ENCODE measurements around the gene DCBLD1.

Gene DCBLD1

DNA sequence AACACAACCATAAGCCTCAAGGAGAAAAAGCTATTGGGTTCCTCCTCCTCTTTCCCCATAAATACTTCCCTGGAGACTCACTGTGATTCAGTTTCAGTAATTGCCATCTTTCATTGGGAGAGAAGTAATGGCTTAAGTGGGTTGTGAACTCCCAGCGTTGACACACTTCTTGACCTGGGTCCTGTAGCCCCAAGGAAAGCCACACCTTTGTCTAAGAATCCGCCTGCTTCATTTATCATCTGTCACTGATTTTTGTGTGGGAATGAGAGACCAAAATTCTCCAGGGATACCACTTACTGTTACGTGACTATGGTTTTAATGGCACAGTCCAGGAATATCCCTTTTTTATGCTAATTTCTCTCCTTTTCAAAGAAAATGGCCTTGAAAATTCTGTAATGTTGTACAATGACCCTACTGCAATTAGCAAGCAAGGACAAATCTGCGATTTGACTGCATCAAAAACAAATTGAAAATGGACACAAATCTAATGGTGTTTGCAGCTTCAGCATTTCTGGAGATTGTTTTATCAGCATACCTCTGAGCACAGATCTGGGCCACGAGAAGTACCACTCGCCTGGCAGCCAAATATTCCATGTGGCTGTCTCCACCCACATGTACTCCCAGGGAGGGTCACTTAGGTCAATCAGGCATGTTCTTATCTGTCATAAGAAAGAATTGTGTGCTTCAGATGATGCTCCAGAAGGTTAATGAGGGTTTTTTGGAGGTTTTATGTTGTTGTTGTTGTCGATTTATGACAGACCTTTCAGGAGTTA is 29.8 kb downstream of the DCBLD1 start:
- H3K4me1 ChIP-seq (ENCODE audit: control insufficient read depth, low read length): no peaks in the 10 kb centered on the region

DNA sequence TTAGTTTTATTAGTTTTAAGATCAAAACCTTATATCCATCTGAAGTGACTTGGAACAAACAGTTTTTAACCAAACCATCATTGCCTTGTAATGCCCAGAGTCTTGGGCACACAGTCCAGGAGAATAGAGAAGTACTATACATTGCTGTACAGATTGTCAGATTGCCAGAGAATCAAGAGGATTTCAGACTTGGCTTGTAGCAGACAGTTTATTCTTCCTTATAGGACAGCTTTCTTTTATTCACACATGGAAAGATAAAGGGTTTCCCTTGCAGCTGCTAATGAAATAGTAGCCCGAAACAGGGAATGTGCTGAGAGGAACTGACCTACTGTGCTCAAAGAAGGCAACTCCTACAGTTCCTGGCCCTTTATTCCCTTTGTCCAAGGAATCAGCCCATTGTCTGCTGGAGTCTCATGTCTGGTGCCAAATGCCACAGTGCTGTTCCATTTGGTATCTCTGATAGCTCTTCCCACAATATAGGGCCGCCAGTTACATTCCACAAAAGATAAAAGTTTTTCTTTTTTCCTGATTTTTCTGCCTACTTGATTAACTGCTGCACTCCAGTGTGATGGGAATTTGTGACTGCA is 30.6 kb downstream of the DCBLD1 start:
- Histone ChIP-seq H3K27ac (ENCODE audit: low read depth, low read length) (no peak overlapping the region), H3K27me3 (ENCODE audit: control insufficient read depth, low read length) (no peaks in the 10 kb centered on the region; the same call in 1 of the 2 replicates), H3K9me2 (replicated peaks; ENCODE audit: control insufficient read depth, low read length) (no peaks in the 10 kb centered on the region), H3K36me3 (ENCODE audit: control insufficient read depth, low read length) (no peaks in the 10 kb centered on the region), H3K4me3 (ENCODE audit: low read length) (no peak overlapping the region), H3F3A (ENCODE audit: control insufficient read depth, insufficient read depth) (no peaks in the 10 kb centered on the region), H3K79me2 (ENCODE audit: control insufficient read depth, low read length) (no peaks in the 10 kb centered on the region), H3K9me3 (ENCODE audit: control insufficient read depth, insufficient read depth, low read length) (no peaks in the 10 kb centered on the region), H3K4me1 (ENCODE audit: control insufficient read depth, low read length) (no peaks in the 10 kb centered on the region), H3K4me2 (ENCODE audit: low read length) (no peak overlapping the region), H4K20me1 (ENCODE audit: control insufficient read depth, insufficient read depth, low read depth, low read length) (no peaks in the 10 kb centered on the region)
- no peak for TF ChIP-seq EZH2phosphoT487 (IDR thresholded peaks at IDR 0.05; ENCODE audit: borderline replicate concordance, low read length)
- no peak for TF ChIP-seq CTCF (IDR thresholded peaks at IDR 0.05; ENCODE audit: low read depth, low read length, poor library complexity, severe bottlenecking)

More for the DNA sequence above, 29.8 kb downstream of the DCBLD1 start:
- Histone ChIP-seq H3K9me2 (replicated peaks; ENCODE audit: control insufficient read depth, low read length) (no peaks in the 10 kb centered on the region), H3K36me3 (ENCODE audit: control insufficient read depth, low read length) (no peaks in the 10 kb centered on the region), H3K79me2 (ENCODE audit: control insufficient read depth, low read length) (no peaks in the 10 kb centered on the region), H3K4me2 (ENCODE audit: low read length) (no peak overlapping the region), H3K27ac (ENCODE audit: low read depth, low read length) (no peak overlapping the region), H4K20me1 (ENCODE audit: control insufficient read depth, insufficient read depth, low read depth, low read length) (no peaks in the 10 kb centered on the region), H3F3A (ENCODE audit: control insufficient read depth, insufficient read depth) (no peaks in the 10 kb centered on the region), H3K27me3 (ENCODE audit: control insufficient read depth, low read length) (no peaks in the 10 kb centered on the region; the same call in 1 of the 2 replicates), H3K9me3 (ENCODE audit: control insufficient read depth, insufficient read depth, low read length) (no peaks in the 10 kb centered on the region), H3K4me3 (ENCODE audit: low read length) (no peak overlapping the region)
- TF ChIP-seq EZH2phosphoT487 (IDR thresholded peaks at IDR 0.05; ENCODE audit: borderline replicate concordance, low read length) (no peak), CTCF (IDR thresholded peaks at IDR 0.05; ENCODE audit: low read depth, low read length, poor library complexity, severe bottlenecking) (no peak)

DNA sequence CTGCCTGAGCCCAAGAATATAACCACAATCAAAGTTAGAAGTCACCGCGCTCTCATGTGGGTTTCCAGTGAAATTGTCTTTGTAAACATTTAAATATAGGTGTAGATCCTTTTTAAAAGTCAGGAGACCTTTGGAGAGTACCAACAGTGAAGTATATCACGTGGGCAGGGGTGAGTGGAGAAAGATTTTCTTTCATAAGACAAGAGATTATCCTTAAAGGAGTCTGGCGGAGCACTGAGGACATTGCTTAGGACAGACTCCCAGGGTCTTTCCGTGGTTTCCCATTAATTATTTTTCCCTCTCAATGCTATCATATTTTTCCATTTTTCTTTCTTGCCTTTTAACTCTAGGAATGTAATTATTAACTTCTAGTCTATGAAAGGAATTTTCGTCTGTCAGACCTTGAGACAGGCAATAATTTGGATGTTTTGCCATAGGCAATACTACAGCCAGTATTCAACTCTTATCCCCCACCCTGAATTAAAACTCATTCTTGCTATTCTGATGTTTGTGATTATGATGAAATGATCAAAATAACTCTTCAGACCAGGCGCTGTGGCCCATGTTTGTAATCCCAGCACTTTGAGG is 31.4 kb downstream of the DCBLD1 start:
- H3K9me3 ChIP-seq (ENCODE audit: control insufficient read depth, insufficient read depth, low read length): no peaks in the 10 kb centered on the region
- H4K20me1 ChIP-seq (ENCODE audit: control insufficient read depth, insufficient read depth, low read depth, low read length): no peaks in the 10 kb centered on the region
- no peak overlapping the region for H3K4me3 ChIP-seq (ENCODE audit: low read length)
- H3K27me3 ChIP-seq (ENCODE audit: control insufficient read depth, low read length): no peaks in the 10 kb centered on the region; the same call in 1 of the 2 replicates
- no peak overlapping the region for H3K4me2 ChIP-seq (ENCODE audit: low read length)
- no peak overlapping the region for H3K27ac ChIP-seq (ENCODE audit: low read depth, low read length)
- H3K9me2 ChIP-seq (replicated peaks; ENCODE audit: control insufficient read depth, low read length): no peaks in the 10 kb centered on the region
- no peak for TF ChIP-seq CTCF (IDR thresholded peaks at IDR 0.05; ENCODE audit: low read depth, low read length, poor library complexity, severe bottlenecking)
- TF ChIP-seq EZH2phosphoT487 (IDR thresholded peaks at IDR 0.05; ENCODE audit: borderline replicate concordance, low read length): no peak
- no peaks in the 10 kb centered on the region for H3F3A ChIP-seq (ENCODE audit: control insufficient read depth, insufficient read depth)
- no peaks in the 10 kb centered on the region for H3K4me1 ChIP-seq (ENCODE audit: control insufficient read depth, low read length)
- no peaks in the 10 kb centered on the region for H3K79me2 ChIP-seq (ENCODE audit: control insufficient read depth, low read length)
- H3K36me3 ChIP-seq (ENCODE audit: control insufficient read depth, low read length): no peaks in the 10 kb centered on the region
